Ishikawa (cell line): ENCODE data around the gene NEK7.

Experiments used
- CEBPB ChIP-seq: IDR thresholded peaks from 2 replicates; pipeline ENCODE4 v1.6.1; 2012
- EGR1 ChIP-seq: IDR thresholded peaks from 2 replicates; pipeline ENCODE4 v1.6.1; 2012
- EP300 ChIP-seq: IDR thresholded peaks from 2 replicates; pipeline ENCODE4 v1.6.1; 2012; ENCODE audit warnings: borderline replicate concordance
- FOXM1 ChIP-seq: IDR thresholded peaks from 2 replicates; pipeline ENCODE4 v1.6.1; 2012; ENCODE audit warnings: low read depth, borderline replicate concordance
- MAX ChIP-seq: IDR thresholded peaks from 2 replicates; pipeline ENCODE4 v1.6.1; 2012
- RAD21 ChIP-seq: IDR thresholded peaks from 2 replicates; pipeline ENCODE4 v1.6.1; 2012; ENCODE audit warnings: low read depth
- TAF1 ChIP-seq: IDR thresholded peaks from 2 replicates; pipeline ENCODE4 v1.6.1; 2012; ENCODE audit warnings: low read depth, mild to moderate bottlenecking
- TCF12 ChIP-seq: IDR thresholded peaks from 2 replicates; pipeline ENCODE4 v1.6.1; 2012; ENCODE audit warnings: low read depth
- USF1 ChIP-seq: IDR thresholded peaks from 2 replicates; pipeline ENCODE4 v1.6.1; 2012
- YY1 ChIP-seq: IDR thresholded peaks from 2 replicates; pipeline ENCODE4 v1.6.1; 2012; ENCODE audit warnings: low read depth
- ZBTB7A ChIP-seq: IDR thresholded peaks from 2 replicates; pipeline ENCODE4 v1.6.1; 2012; ENCODE audit warnings: low read depth
- TF ChIP-seq, protein P1 (sequence below): IDR thresholded peaks from 2 replicates; pipeline ENCODE4 v1.6.1; 2012; ENCODE audit warnings: low read depth, mild to moderate bottlenecking

GRCh38 chr1:198211696-198212095 lies 54.9 kb downstream of the NEK7 start:
- TF ChIP-seq TCF12 (no peak), TAF1 (no peak), YY1 (no peak), FOXM1 (no peak), RAD21 (no peak), CEBPB (no peak), EGR1 (no peak), EP300 (no peak), MAX (no peak), USF1 (no peak), ZBTB7A (no peak)
- TF ChIP-seq, protein P1, sequence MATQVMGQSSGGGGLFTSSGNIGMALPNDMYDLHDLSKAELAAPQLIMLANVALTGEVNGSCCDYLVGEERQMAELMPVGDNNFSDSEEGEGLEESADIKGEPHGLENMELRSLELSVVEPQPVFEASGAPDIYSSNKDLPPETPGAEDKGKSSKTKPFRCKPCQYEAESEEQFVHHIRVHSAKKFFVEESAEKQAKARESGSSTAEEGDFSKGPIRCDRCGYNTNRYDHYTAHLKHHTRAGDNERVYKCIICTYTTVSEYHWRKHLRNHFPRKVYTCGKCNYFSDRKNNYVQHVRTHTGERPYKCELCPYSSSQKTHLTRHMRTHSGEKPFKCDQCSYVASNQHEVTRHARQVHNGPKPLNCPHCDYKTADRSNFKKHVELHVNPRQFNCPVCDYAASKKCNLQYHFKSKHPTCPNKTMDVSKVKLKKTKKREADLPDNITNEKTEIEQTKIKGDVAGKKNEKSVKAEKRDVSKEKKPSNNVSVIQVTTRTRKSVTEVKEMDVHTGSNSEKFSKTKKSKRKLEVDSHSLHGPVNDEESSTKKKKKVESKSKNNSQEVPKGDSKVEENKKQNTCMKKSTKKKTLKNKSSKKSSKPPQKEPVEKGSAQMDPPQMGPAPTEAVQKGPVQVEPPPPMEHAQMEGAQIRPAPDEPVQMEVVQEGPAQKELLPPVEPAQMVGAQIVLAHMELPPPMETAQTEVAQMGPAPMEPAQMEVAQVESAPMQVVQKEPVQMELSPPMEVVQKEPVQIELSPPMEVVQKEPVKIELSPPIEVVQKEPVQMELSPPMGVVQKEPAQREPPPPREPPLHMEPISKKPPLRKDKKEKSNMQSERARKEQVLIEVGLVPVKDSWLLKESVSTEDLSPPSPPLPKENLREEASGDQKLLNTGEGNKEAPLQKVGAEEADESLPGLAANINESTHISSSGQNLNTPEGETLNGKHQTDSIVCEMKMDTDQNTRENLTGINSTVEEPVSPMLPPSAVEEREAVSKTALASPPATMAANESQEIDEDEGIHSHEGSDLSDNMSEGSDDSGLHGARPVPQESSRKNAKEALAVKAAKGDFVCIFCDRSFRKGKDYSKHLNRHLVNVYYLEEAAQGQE, result no peak
